ENCODE results near the gene PRRT1.
"Not testable (repeated sequence)": the region's sequence is repeated elsewhere in the genome, so short reads cannot be mapped to it uniquely, and the experiment has no call there.

Gene PRRT1

GRCh38 chr6:32151863-32152768, at the start of gene PRRT1:
Gene PRRT1 (minus strand): TSS chr6:32151939. CDS start chr6:32151827, 112 bp downstream.
- no peak for DNase-seq

- DNase-seq, result no peak
These were observed 49.2 kb upstream of the PRRT1 start for GRCh38 chr6:32200711-32201475.

- no peak for DNase-seq
These were observed 47.1 kb upstream of the PRRT1 start for GRCh38 chr6:32198866-32199265.

- no peak for DNase-seq
These were observed 46.6 kb upstream of the PRRT1 start for GRCh38 chr6:32198345-32198696.

- peak; percentile 58 for DNase-seq
These were observed 45.2 kb upstream of the PRRT1 start for GRCh38 chr6:32196682-32197616.

GRCh38 chr6:32195902-32196681, 44.4 kb upstream of the PRRT1 start:
- DNase-seq, result peak; percentile 88

GRCh38 chr6:32195652-32195901, 43.8 kb upstream of the PRRT1 start:
- peak; percentile 97 for DNase-seq

GRCh38 chr6:32194825-32195651, 43.3 kb upstream of the PRRT1 start:
- no peak for DNase-seq

- DNase-seq, result no peak
These were observed 42.6 kb upstream of the PRRT1 start for GRCh38 chr6:32194388-32194787.

- DNase-seq, result not testable (repeated sequence)
These were observed 41.4 kb upstream of the PRRT1 start for GRCh38 chr6:32193096-32193495.

- no peak for DNase-seq
These were observed 40.9 kb upstream of the PRRT1 start, which contains the start of gene GPSM3 for GRCh38 chr6:32192608-32193039. Gene GPSM3 (minus strand): TSS chr6:32192643. CDS start chr6:32192513, 130 bp downstream.

- DNase-seq, result no peak
These were observed 40.2 kb upstream of the PRRT1 start for GRCh38 chr6:32191696-32192607.

- no peak for DNase-seq
These were observed 39.4 kb upstream of the PRRT1 start for GRCh38 chr6:32190911-32191677.

GRCh38 chr6:32190054-32190851, 38.5 kb upstream of the PRRT1 start, which contains the start of gene PBX2:
Gene PBX2 (minus strand): TSS chr6:32190202. CDS start chr6:32189915, 287 bp downstream.
- DNase-seq, result peak; percentile 94

GRCh38 chr6:32189742-32190053, 38.0 kb upstream of the PRRT1 start:
- no peak for DNase-seq

GRCh38 chr6:32189069-32189741, 37.5 kb upstream of the PRRT1 start:
- no peak for DNase-seq

GRCh38 chr6:32188381-32189068, 36.8 kb upstream of the PRRT1 start:
- DNase-seq, result no peak

Measured in NCI-H748 treated with DMSO at 0.1 percent for 48 hours (cell line).